Stomach (tissue), 9 donors: ENCODE measurements around the gene MAP3K3. TPM values are rescaled to one million over a fixed set of nuclear protein-coding genes. Genes with fewer than 3 reads are reported as not detected.

ENCODE experiments used
- DNase-seq, 2 donors: peaks; one replicate each; pipeline versions ENCODE4 v3.0.0 to v3.0.0-alpha.2; 2013 to 2019
- H3K27ac ChIP-seq, 5 donors: fragments of 200-600 bp in 4 of 5; sonication (generic) in 4 of 5; one replicate each; pipeline ENCODE4 v1.5.1; 2013 to 2019; ENCODE audit warnings: mild to moderate bottlenecking in 1 of 5, moderate library complexity in 1 of 5
- H3K27me3 ChIP-seq, 3 donors: fragments of 200-600 bp; sonication (generic); one replicate each; pipeline ENCODE4 v1.5.1; 2017 to 2019; ENCODE audit warnings: mixed run types in 1 of 3
- H3K36me3 ChIP-seq, 4 donors: fragments of 200-600 bp; sonication (generic); 1 replicate in 3 of 4; 2 replicates in 1 of 4; pipeline ENCODE4 v1.5.1; 2016 to 2019
- H3K4me1 ChIP-seq, 4 donors: fragments of 200-600 bp; sonication (generic); one replicate each; pipeline ENCODE4 v1.5.1; 2016 to 2019
- H3K4me3 ChIP-seq, 4 donors: fragments of 200-600 bp; sonication (generic) in 3 of 4; one replicate each; pipeline ENCODE4 v1.5.1; 2016 to 2019; ENCODE audit warnings: mild to moderate bottlenecking in 1 of 4
- H3K9me3 ChIP-seq, 4 donors: fragments of 200-600 bp; sonication (generic); one replicate each; pipeline ENCODE4 v1.5.1; 2016 to 2019
- EP300 ChIP-seq: sonication (generic); formaldehyde crosslinking; IDR thresholded peaks from one replicate; pipeline ENCODE4 v1.6.1; 2017; ENCODE audit warnings: antibody characterized with exemption
- POLR2A ChIP-seq, 4 donors: fragments of 450-650 bp; IDR thresholded peaks; one replicate each; pipeline ENCODE4 v1.6.1; 2016; ENCODE audit warnings: antibody characterized with exemption in 4 of 4, control low read depth in 2 of 4, mild to moderate bottlenecking in 1 of 4, moderate library complexity in 1 of 4
- POLR2AphosphoS5 ChIP-seq, 3 donors: sonication (generic); formaldehyde crosslinking; IDR thresholded peaks; one replicate each; pipeline ENCODE4 v1.6.1; 2016; ENCODE audit warnings: antibody characterized with exemption in 3 of 3
- WGBS, 5 donors: extraction: QIAGEN DNeasy Blood & Tissue Kit in 3 of 5; methylation state at CpG; one replicate each; pipeline versions ENCODE4 v1.1.5 to v1.1.7; 2013 to 2018; 5-methylcytosine and 5-hydroxymethylcytosine counted together
- intact Hi-C: fragments of 100-400 bp; cut with DNase I; formaldehyde crosslinking; loops from one replicate; pipeline ENCODE4 v1.15.1; 2023; ENCODE audit warnings: low total_unique reads
- polyA plus RNA-seq, 3 donors: library from polyadenylated mRNA; stranded (reverse); fragments of 200-250 nt; gene quantifications; one replicate each; pipeline ENCODE4 v1.2.3, GENCODE V29; 2013
- total RNA-seq, 5 donors: library from RNA; depleted of rRNA; stranded (reverse); fragments of >200 nt; gene quantifications; one replicate each; pipeline versions ENCODE4 v1.1.0 to v1.2.3, GENCODE V29; 2014 to 2016
- TF ChIP-seq, protein P1 (sequence below), 7 experiments: fragments of 450-650 bp in 4 of 7; fragments of 200-600 bp in 3 of 7; sonication (generic) in 3 of 7; IDR thresholded peaks; one replicate each; pipeline ENCODE4 v1.5.1; 2016 to 2019; ENCODE audit warnings: antibody characterized with exemption in 7 of 7, control low read depth in 2 of 7, mild to moderate bottlenecking in 1 of 7
- donor health status: healthy with polysubstance abuse.
- donor health status: Bipolar disorder and iron deficiency.
- donor health status: healthy.

MAP3K3 gene
- total and polyA plus RNA-seq, 8 donors, result 9.3 to 99.5 (median 16.7) TPM

DNA sequence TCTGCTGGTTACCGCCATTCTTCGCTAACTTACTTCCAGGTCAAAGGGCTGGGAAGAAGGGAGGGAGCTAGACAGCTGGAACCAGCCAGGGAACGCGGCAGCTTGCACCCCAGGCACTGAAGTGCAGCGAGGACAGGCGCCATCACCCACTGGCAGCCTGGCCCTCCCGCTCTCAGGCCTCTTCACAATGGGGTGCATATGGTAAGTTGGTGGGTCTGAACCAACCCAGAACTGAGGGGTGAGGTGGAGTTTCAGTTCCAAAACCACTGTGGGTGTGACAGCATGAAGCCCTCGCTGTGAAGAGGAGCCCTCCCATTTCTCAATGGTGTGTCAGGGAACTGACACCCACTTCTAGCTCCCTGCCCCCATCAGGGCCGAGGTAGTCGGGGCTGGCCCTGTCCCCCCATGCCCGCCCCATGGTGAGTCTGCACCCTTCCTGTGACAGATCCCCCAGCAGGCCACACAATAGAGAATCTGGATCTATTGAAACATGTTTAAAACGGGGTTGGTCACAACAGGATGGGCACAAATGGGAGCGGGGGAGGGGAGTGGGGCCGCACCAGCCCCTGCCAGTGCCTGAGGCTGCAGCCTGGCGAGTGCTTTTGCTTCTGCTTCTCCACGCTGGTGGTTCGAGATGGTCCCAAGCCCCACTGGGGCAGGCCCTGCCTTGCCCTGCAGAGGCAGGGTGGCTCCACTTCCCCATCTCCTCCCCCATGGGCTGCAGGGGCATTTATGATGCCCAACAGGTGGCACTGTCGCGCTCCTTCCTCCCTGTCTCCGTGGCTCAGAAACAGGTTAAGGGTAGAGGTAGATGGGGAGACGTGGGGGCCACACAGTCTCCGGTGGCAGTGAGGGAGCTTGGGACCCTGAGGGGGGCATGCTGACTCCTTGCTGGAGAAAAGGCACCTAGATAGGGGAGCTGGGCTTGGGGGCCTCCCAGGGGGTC, 75.4 kb downstream of the MAP3K3 start:
- H3K9me3 ChIP-seq, result no peaks in the 10 kb centered on the region
- peaks cover 35 to 78% (median 57%) of the 10 kb centered on the region in 4 donors for H3K4me1 ChIP-seq
- H3K27ac ChIP-seq, result peak overlapping the region; percentile 48 to 87 (median 82)
- H3K36me3 ChIP-seq, result peaks cover 13 to 35% (median 33%) of the 10 kb centered on the region in 4 donors
- no peaks in the 10 kb centered on the region for H3K27me3 ChIP-seq
- 57 to 64% (median 63%) methylated on average over 16 to 22 of the region's 22 CpGs for WGBS, 5 donors
- DNase-seq, result peak; percentile 73 to 82
- peak overlapping the region; percentile 67 to 71 (median 69) for H3K4me3 ChIP-seq
- TF ChIP-seq EP300, result no peak
- TF ChIP-seq POLR2A (IDR thresholded peaks at IDR 0.05), result no peak
- TF ChIP-seq POLR2AphosphoS5 (IDR thresholded peaks at IDR 0.05), result peak in 1 of 3 donors; percentile 56
- TF ChIP-seq, protein P1, sequence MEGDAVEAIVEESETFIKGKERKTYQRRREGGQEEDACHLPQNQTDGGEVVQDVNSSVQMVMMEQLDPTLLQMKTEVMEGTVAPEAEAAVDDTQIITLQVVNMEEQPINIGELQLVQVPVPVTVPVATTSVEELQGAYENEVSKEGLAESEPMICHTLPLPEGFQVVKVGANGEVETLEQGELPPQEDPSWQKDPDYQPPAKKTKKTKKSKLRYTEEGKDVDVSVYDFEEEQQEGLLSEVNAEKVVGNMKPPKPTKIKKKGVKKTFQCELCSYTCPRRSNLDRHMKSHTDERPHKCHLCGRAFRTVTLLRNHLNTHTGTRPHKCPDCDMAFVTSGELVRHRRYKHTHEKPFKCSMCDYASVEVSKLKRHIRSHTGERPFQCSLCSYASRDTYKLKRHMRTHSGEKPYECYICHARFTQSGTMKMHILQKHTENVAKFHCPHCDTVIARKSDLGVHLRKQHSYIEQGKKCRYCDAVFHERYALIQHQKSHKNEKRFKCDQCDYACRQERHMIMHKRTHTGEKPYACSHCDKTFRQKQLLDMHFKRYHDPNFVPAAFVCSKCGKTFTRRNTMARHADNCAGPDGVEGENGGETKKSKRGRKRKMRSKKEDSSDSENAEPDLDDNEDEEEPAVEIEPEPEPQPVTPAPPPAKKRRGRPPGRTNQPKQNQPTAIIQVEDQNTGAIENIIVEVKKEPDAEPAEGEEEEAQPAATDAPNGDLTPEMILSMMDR (IDR thresholded peaks at IDR 0.05), result peak in 5 of 7 experiments; percentile 25 to 58 (median 51)
- intact Hi-C loops, result no loop called here

DNA sequence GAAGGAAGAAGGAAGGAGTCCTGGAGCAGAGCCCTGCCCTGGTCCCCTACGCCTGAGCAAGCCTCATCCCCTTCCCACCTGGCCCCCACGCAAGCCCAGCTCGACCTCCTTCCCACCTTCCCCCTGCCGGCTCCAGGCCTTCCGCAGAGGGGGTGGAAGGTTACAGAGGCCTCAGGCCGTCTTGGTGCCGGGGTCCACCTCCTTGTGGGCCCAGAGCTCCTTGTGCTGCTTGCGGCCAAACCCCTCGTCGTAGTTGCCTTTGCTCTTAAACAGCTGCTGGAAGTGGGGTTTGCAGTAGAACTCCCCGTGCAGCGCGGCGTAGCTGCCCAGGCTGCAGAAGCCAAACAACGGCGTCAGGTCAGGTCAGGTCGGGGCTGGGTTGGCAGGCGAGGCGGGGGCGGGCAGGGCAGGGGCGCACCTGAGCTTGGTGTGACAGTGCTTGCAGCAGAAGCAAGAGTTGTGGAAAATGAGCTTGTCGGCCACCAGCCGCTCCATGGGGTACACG, 76.2 kb downstream of the MAP3K3 start:
- WGBS, 5 donors, result 15 to 34% (median 30%) methylated on average over 10 to 24 of the region's 24 CpGs
- TF ChIP-seq, protein P1 (IDR thresholded peaks at IDR 0.05), result no peak
- no peak for TF ChIP-seq EP300
- TF ChIP-seq POLR2A (IDR thresholded peaks at IDR 0.05), result no peak
- peak; percentile 30 to 36 for DNase-seq
- Histone ChIP-seq H3K4me3 (peak overlapping the region; percentile 67 to 71 (median 69)), H3K36me3 (peaks cover 8 to 35% (median 33%) of the 10 kb centered on the region in 4 donors), H3K27me3 (no peaks in the 10 kb centered on the region), H3K4me1 (peaks cover 35 to 80% (median 59%) of the 10 kb centered on the region in 4 donors), H3K9me3 (no peaks in the 10 kb centered on the region), H3K27ac (peak overlapping the region; percentile 61 to 87 (median 82))
- intact Hi-C loops, result no loop called here

DNA sequence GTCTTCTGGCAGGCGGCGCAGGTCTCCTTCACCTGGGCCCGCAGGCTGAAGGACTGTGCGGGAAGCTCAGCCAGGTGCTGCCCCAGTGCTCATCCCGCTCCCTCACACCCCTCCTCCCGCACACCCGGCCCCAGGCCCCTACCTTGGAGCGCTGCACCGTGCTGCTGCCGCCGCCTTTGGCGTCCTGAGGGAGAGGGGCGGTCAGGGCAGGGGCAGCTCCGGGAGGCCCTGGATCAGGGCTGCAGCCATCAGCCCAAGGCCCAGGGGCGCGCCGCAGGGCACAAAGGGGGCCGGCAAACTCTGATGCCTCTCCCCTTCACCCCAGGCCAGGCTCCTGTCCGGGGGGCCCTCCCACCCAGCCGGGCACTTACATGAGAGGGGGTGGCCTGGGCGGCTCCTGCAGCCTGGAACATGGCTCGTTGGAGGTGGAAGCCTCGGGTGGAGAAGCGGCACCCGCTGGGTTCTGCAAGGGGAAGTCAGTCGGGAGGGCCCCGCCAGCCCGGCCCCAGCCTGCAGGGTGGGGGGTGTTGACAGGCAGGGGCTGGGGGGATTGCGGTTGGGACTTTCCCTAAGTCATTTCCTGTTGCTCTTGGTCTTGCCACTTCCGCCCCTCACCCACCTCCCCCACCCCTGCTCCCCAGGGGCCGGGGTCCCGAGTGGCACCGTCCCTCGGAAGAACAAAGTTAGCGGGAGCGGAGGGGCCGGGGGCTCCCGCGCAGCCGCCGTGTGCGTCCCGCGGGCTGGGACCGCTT, 76.8 kb downstream of the MAP3K3 start:
- TF ChIP-seq EP300 (no peak), POLR2AphosphoS5 (IDR thresholded peaks at IDR 0.05) (peak in 1 of 3 donors; percentile 7)
- H3K27me3 ChIP-seq, result no peaks in the 10 kb centered on the region
- WGBS, 5 donors, result 3 to 15% (median 7%) methylated on average over 8 to 45 of the region's 45 CpGs
- peak overlapping the region; percentile 67 to 71 (median 69) for H3K4me3 ChIP-seq
- peak; percentile 64 to 89 for DNase-seq
- H3K9me3 ChIP-seq, result no peaks in the 10 kb centered on the region
- intact Hi-C loops, result no loop called here
- peak overlapping the region; percentile 61 to 87 (median 82) for H3K27ac ChIP-seq
- peaks cover 2 to 35% (median 33%) of the 10 kb centered on the region in 4 donors for H3K36me3 ChIP-seq
- H3K4me1 ChIP-seq, result peaks cover 35 to 80% (median 57%) of the 10 kb centered on the region in 4 donors

DNA sequence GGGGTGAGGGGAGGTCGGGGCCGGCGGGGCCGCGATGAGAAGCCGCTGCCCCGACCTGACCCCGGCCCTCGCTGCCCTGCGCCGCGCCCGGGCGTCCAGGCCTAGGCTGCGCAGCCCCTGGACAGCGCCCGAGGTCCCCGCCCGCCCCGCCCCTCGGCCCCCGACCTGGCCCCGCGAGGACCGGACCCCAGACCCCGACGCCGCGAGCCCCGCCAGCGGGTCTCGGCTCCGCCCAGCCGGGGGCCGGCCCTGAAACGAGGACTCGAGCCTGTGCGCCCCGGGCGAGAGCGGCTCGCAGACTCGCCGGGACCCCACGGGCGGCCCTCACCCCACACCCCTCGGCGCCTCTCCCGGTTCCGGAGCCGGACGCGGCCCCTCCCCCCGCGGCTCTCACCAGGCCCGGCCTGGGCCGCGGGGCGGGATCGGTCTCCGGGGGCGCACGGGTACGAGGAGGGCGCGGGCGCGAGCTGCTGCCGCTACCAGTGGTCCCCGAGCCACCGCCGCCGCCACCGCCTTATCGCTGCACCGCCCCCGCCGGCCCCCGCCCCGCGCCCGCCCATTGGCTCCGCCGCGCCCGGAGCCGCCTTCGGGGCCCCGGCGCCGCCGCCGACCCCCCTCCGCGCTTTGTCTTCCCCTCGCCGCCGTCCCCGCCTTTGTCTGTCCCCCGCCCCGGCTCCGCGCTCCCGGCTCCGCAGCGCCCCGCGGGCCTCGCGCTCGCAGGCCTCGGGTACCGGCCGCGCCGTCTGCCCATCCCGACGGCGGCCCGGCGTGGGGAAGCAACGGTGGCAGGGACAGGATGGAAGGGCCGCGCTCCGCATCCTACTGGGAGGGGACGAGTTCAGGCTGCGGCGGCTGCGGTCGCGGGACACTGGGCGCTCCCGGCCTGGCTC, 77.7 kb downstream of the MAP3K3 start, which contains the start of gene LIMD2:
LIMD2 (minus strand) TSS at position 488 of the 890 bp plus-strand sequence. CDS start 827 bp downstream, outside the sequence.
- peak within 1 kb of the TSS; percentile 67 to 71 (median 69) for H3K4me3 ChIP-seq
- TF ChIP-seq EP300 (no peak), POLR2AphosphoS5 (IDR thresholded peaks at IDR 0.05) (no peak)
- H3K27me3 ChIP-seq, result no peaks in the 10 kb centered on the region
- peak within 1 kb of the TSS; percentile 72 to 87 (median 84) for H3K27ac ChIP-seq
- WGBS, 5 donors, result 0 to 1% (median 0%) methylated on average over 7 to 133 of the region's 133 CpGs
- H3K4me1 ChIP-seq, result peaks cover 35 to 73% (median 53%) of the 10 kb centered on the region in 4 donors
- peaks cover 0 to 35% (median 33%) of the 10 kb centered on the region in 4 donors for H3K36me3 ChIP-seq
- intact Hi-C loops, result no loop called here
- no peaks in the 10 kb centered on the region for H3K9me3 ChIP-seq
- DNase-seq, result peak; percentile 66 to 84
